ENCODE data around the gene GALNT13. TPM values are rescaled to one million over a fixed set of nuclear protein-coding genes. Genes with fewer than 3 reads are reported as not detected.

The GALNT13 gene
- total RNA-seq, 2 donors from 2014 or later: 6.0 to 9.8 TPM

DNA sequence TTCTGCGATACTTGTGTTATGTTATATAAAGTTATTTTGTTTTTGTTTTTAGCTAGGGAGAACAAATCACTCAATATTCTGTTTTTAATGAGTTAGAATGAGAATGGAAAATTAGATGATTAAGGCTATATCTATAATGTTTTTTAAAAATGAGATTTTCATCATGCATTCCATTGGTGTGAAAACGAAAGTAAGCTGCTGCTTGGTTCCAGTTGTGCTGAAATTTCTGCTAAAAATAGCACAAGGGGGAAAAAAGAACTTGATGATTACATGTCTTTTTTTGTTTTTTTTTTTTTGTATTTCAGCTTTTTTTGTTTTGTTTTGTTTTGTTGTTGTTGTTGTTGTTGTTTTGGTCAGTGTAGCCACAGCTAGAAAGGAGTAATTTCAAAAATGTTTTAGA is 584.1 kb downstream of the GALNT13 start:
- no peak overlapping the region for H3K9ac ChIP-seq (ENCODE audit: extremely low read depth, low read length, poor library complexity, severe bottlenecking)
- Mint-ChIP-seq H3K4me1 (peaks cover 7% of the 10 kb centered on the region), H3K4me3 (no peak overlapping the region), H3K9me3 (no peaks in the 10 kb centered on the region), H3K36me3 (ENCODE audit: low read depth) (no peaks in the 10 kb centered on the region), H3K27me3 (ENCODE audit: insufficient read depth) (no peaks in the 10 kb centered on the region), H3K27ac (no peak overlapping the region)
- DNase-seq: no peak
- H3K4me3 ChIP-seq (ENCODE audit: low read length): no peak overlapping the region
- TF ChIP-seq, protein P1, sequence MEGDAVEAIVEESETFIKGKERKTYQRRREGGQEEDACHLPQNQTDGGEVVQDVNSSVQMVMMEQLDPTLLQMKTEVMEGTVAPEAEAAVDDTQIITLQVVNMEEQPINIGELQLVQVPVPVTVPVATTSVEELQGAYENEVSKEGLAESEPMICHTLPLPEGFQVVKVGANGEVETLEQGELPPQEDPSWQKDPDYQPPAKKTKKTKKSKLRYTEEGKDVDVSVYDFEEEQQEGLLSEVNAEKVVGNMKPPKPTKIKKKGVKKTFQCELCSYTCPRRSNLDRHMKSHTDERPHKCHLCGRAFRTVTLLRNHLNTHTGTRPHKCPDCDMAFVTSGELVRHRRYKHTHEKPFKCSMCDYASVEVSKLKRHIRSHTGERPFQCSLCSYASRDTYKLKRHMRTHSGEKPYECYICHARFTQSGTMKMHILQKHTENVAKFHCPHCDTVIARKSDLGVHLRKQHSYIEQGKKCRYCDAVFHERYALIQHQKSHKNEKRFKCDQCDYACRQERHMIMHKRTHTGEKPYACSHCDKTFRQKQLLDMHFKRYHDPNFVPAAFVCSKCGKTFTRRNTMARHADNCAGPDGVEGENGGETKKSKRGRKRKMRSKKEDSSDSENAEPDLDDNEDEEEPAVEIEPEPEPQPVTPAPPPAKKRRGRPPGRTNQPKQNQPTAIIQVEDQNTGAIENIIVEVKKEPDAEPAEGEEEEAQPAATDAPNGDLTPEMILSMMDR (conservative IDR thresholded peaks at IDR 0.05): no peak
- H3K27ac ChIP-seq (ENCODE audit: low read depth, low read length): no peak overlapping the region
- WGBS, 2 experiments (ENCODE audit: insufficient coverage in 1 of 2, insufficient read length in 1 of 2): 86 to 98% methylated on average over 2 of the region's 2 CpGs
- no peaks in the 10 kb centered on the region for H3K4me1 ChIP-seq (ENCODE audit: control insufficient read depth, insufficient read depth, low read length)
- no peaks in the 10 kb centered on the region for H3K9me3 ChIP-seq (ENCODE audit: control insufficient read depth, low read length)
- no peaks in the 10 kb centered on the region for H3K27me3 ChIP-seq (ENCODE audit: control insufficient read depth, insufficient read depth, low read length, poor library complexity, severe bottlenecking)
- no peaks in the 10 kb centered on the region for H3K36me3 ChIP-seq (ENCODE audit: control insufficient read depth, insufficient read depth, low read length)

DNA sequence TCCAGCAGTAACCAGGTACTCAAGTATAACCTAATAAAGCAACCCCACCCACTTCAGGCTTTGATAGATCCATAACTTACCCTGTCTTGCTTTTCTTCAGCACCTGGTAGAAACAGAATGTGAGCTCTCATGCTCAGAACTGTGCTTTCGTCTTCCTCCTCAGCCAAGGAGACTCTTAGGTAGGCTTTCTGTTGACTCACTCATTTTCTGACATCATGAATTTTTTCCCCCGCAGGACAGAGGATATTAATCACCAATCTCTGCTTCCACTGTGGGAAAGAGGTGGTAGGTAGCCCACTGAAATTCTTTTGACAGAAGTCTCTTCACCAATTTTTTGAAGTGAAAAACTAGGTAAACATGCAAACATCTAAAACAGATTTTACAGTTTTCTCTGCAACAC is 585.6 kb downstream of the GALNT13 start:
- no peak overlapping the region for H3K9ac ChIP-seq (ENCODE audit: extremely low read depth, low read length, poor library complexity, severe bottlenecking)
- Mint-ChIP-seq H3K27ac (no peak overlapping the region), H3K4me1 (peaks cover 7% of the 10 kb centered on the region), H3K36me3 (ENCODE audit: low read depth) (no peaks in the 10 kb centered on the region), H3K27me3 (ENCODE audit: insufficient read depth) (no peaks in the 10 kb centered on the region), H3K4me3 (no peak overlapping the region), H3K9me3 (no peaks in the 10 kb centered on the region)
- TF ChIP-seq, protein P1 (conservative IDR thresholded peaks at IDR 0.05): no peak
- no peak overlapping the region for H3K27ac ChIP-seq (ENCODE audit: low read depth, low read length)
- DNase-seq: no peak
- H3K4me1 ChIP-seq (ENCODE audit: control insufficient read depth, insufficient read depth, low read length): no peaks in the 10 kb centered on the region
- H3K4me3 ChIP-seq (ENCODE audit: low read length): no peak overlapping the region
- no peaks in the 10 kb centered on the region for H3K9me3 ChIP-seq (ENCODE audit: control insufficient read depth, low read length)
- 80 to 83% methylated on average over 1 to 2 of the region's 2 CpGs for WGBS, 2 experiments (ENCODE audit: insufficient coverage in 1 of 2, insufficient read length in 1 of 2)
- H3K36me3 ChIP-seq (ENCODE audit: control insufficient read depth, insufficient read depth, low read length): no peaks in the 10 kb centered on the region
- no peaks in the 10 kb centered on the region for H3K27me3 ChIP-seq (ENCODE audit: control insufficient read depth, insufficient read depth, low read length, poor library complexity, severe bottlenecking)

DNA sequence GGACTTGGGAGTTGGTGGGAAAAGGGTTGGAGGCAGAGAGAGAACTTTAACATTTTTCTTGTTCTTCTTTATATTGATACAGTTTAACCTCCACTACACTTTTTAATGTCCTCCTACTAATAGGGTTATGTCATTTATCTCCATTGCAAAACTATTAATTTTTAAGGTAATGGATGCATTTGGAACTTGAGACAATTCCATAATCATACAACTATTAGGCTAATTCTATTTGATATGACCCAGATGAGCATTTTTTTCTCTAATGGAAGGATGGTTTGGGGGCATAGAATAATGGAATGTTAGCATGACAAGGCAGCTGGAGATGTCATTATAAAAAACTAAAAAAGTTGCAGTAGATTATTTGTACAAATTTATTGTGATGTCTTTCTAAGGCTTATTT is 587.6 kb downstream of the GALNT13 start:
- no peaks in the 10 kb centered on the region for H3K36me3 ChIP-seq (ENCODE audit: control insufficient read depth, insufficient read depth, low read length)
- TF ChIP-seq, protein P1 (conservative IDR thresholded peaks at IDR 0.05): no peak
- H3K27me3 ChIP-seq (ENCODE audit: control insufficient read depth, insufficient read depth, low read length, poor library complexity, severe bottlenecking): no peaks in the 10 kb centered on the region
- Mint-ChIP-seq H3K27me3 (ENCODE audit: insufficient read depth) (no peaks in the 10 kb centered on the region), H3K27ac (no peak overlapping the region), H3K9me3 (no peaks in the 10 kb centered on the region), H3K36me3 (ENCODE audit: low read depth) (no peaks in the 10 kb centered on the region), H3K4me3 (no peak overlapping the region), H3K4me1 (no peaks in the 10 kb centered on the region)
- no peak overlapping the region for H3K9ac ChIP-seq (ENCODE audit: extremely low read depth, low read length, poor library complexity, severe bottlenecking)
- no peaks in the 10 kb centered on the region for H3K9me3 ChIP-seq (ENCODE audit: control insufficient read depth, low read length)
- H3K4me1 ChIP-seq (ENCODE audit: control insufficient read depth, insufficient read depth, low read length): no peaks in the 10 kb centered on the region
- no peak overlapping the region for H3K4me3 ChIP-seq (ENCODE audit: low read length)
- no peak for DNase-seq
- H3K27ac ChIP-seq (ENCODE audit: low read depth, low read length): no peak overlapping the region
